Choroid plexus epithelial cell (primary cell): ENCODE data around the gene HMOX1.

Source experiments
- DNase-seq: peaks from one replicate; pipeline ENCODE4 v3.0.0-alpha.2; 2010; ENCODE audit warnings: low read depth
- H3K4me3 ChIP-seq: 2 replicates; pipeline ENCODE4 v1.5.1; 2011; ENCODE audit warnings: low read depth, mild to moderate bottlenecking, control low read depth, low read length, moderate library complexity
- TF ChIP-seq, protein P1 (sequence below): conservative IDR thresholded peaks from 2 replicates; pipeline ENCODE4 v1.5.1; 2011; ENCODE audit warnings: low read depth, mild to moderate bottlenecking, control low read depth, inconsistent platforms, low read length, moderate library complexity

The HMOX1 gene

DNA sequence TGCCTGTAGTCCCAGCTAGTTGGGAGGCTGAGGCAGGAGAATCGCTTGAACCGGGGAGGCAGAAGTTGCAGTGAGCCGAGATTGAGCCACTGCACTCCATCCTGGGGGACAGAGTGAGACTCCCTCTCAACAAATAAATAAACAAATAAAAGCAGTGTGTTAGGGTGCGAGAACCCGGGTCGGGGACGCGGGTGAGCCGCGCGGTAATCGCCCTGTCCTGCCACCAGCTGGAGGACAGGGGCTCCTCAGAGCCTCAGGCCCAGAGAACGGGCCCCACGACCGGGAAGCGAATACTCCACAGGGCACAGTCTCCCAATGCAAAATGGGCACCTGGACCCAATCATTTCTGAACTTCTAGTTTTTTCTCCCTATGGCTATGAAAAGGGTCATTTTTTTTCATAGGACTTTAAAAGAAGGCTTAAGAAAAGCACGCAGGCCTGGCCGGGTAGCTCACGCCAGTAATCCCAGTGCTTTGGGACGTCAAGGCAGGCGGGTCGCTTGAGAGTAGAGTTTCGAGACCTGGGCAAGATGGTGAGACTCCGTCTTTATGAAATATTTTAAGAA is 18.3 kb downstream of the HMOX1 start:
- TF ChIP-seq, protein P1, sequence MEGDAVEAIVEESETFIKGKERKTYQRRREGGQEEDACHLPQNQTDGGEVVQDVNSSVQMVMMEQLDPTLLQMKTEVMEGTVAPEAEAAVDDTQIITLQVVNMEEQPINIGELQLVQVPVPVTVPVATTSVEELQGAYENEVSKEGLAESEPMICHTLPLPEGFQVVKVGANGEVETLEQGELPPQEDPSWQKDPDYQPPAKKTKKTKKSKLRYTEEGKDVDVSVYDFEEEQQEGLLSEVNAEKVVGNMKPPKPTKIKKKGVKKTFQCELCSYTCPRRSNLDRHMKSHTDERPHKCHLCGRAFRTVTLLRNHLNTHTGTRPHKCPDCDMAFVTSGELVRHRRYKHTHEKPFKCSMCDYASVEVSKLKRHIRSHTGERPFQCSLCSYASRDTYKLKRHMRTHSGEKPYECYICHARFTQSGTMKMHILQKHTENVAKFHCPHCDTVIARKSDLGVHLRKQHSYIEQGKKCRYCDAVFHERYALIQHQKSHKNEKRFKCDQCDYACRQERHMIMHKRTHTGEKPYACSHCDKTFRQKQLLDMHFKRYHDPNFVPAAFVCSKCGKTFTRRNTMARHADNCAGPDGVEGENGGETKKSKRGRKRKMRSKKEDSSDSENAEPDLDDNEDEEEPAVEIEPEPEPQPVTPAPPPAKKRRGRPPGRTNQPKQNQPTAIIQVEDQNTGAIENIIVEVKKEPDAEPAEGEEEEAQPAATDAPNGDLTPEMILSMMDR: no peak
- peak overlapping the region; percentile 70 for H3K4me3 ChIP-seq
- no peak for DNase-seq

DNA sequence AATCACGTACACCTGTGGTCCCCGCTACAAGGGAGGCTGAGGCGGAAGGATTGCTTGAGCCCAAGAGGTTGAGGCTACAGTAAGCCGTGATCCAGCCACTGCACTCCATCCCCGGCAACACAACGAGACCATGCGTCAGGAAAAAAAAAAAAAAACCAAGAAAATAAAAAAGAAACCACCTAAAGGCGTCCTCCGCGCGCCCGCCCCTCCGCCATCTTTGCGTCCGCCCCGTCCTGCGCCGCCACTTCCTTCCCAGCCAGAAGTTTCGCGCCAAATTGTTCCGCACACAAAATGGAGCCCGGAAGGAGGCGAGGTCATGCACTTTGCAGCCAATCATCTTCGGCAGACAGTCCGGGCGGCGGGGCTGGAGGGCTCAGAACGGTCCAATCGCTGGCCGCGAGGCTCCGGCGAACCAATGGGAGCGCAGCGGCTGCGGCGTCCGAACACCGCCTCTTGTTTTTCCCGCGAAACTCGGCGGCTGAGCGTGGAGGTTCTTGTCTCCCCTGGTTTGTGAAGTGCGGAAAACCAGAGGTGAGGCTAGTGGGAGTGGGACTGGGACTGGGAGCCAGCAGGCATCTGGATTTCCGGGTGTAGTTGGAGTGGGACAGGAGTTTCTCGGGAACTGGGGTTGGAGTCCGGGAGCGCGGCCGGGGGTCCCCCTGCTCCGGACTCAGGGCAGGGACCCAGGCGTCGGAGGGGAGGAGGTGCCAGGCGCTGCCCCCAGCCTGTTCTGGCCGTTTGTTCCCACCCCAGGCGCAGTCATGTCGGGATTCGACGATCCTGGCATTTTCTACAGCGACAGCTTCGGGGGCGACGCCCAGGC is 19.0 kb downstream of the HMOX1 start, which contains the start of gene MCM5:
Gene MCM5 (plus strand): TSS at position 463 of the 823 bp plus-strand sequence. CDS start 299 bp downstream, at position 762.
- peak within 1 kb of the TSS; percentile 70 for H3K4me3 ChIP-seq
- peak; percentile 98 for DNase-seq
- TF ChIP-seq, protein P1: no peak

DNA sequence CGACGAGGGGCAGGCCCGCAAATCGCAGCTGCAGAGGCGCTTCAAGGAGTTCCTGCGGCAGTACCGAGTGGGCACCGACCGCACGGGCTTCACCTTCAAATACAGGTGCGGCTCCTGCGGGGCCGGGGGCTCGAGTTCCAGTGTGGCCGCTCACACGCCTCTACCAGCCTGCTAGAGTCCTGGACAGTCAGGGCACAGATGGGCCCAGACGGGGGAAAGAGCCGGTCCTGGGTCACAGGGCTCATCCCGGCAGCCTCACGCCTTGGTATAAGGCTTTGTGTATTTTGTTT is 19.6 kb downstream of the HMOX1 start:
- TF ChIP-seq, protein P1: no peak
- peak overlapping the region; percentile 70 for H3K4me3 ChIP-seq

DNA sequence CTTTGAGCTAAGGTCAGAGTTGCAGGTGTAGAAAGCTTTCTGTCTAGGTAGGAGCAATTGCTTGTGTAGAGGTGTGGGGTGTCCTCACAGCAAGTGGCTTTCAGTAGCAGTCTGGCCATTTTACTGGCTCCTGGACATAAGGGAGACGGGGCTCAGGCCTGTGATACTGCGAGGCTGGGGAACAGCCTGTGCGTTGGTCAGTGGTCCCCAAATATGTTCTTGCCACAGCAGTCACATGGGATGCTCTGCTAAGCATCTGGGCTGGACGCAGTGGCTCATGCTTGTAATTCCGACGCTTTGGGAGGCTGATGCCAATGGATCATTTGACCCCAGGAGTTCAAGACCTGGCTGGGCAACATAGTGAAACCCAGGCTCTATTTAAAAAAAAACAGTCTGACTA is 21.0 kb downstream of the HMOX1 start:
- no peak overlapping the region for H3K4me3 ChIP-seq
- TF ChIP-seq, protein P1: no peak
- no peak for DNase-seq

More for the DNA sequence above, 19.6 kb downstream of the HMOX1 start:
- DNase-seq: no peak

DNA sequence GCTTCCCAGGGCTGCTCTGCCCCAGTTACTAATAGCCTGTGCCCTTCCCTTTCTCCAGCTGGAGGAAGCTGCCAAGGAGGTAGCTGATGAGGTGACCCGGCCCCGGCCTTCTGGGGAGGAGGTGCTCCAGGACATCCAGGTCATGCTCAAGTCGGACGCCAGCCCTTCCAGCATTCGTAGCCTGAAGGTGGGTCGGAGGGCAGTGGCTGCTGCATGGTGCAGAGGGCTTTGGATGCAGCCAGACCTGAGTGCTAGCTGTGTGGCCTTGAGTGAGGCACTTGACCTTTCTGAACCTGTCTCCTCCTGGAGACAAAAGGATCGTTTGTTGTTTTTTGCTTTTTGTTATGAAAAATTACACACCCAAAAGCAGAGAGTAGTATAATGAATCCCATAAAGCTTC is 22.5 kb downstream of the HMOX1 start:
- H3K4me3 ChIP-seq: no peak overlapping the region
- TF ChIP-seq, protein P1: no peak
- no peak for DNase-seq

DNA sequence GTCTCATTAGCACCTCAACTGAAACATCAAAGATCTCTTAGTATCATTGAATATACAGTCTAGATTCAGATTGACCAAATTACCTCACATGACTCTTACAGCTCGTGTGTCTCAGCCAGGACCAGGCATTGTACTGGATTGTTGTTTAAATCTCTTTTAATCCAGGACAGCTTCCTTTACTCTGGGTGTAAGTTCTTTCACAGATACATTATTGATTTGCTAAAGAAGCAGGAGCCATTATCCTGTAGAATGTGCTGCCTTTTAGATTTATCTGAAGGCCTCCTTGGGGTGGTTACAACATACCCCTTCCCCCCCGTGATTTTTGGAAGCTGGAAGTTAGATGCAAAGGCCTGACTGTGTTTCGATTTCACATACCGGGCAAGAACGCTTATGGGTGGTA is 23.3 kb downstream of the HMOX1 start:
- no peak overlapping the region for H3K4me3 ChIP-seq
- DNase-seq: no peak
- TF ChIP-seq, protein P1: no peak

DNA sequence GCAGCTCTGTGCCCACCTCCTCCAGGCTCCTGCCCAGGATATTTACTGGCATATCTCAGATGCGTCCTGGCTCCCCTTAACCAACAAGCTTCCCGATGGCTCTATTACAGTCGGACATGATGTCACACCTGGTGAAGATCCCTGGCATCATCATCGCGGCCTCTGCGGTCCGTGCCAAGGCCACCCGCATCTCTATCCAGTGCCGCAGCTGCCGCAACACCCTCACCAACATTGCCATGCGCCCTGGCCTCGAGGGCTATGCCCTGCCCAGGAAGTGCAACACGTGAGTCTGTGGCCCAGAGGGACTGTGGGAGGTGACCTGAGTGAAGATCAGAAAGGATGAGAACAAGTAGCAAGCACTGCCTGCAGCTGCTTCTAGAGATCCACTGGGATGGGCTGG is 25.5 kb downstream of the HMOX1 start:
- H3K4me3 ChIP-seq: no peak overlapping the region
- no peak for DNase-seq
- TF ChIP-seq, protein P1: no peak
